Measurements from ENCODE around the gene LMAN2L. TPM values are rescaled to one million over a fixed set of nuclear protein-coding genes. Genes with fewer than 3 reads are reported as not detected.

Gene LMAN2L
- total and polyA plus RNA-seq, 8 donors: 5.4 to 15.8 (median 6.8) TPM

- no peak for DNase-seq
- no peak for FAIRE-seq
- H3K36me3 ChIP-seq: no peaks in the 10 kb centered on the region
Measured at GRCh38 chr2:96687266-96687665, 52.6 kb downstream of the LMAN2L start.

DNA sequence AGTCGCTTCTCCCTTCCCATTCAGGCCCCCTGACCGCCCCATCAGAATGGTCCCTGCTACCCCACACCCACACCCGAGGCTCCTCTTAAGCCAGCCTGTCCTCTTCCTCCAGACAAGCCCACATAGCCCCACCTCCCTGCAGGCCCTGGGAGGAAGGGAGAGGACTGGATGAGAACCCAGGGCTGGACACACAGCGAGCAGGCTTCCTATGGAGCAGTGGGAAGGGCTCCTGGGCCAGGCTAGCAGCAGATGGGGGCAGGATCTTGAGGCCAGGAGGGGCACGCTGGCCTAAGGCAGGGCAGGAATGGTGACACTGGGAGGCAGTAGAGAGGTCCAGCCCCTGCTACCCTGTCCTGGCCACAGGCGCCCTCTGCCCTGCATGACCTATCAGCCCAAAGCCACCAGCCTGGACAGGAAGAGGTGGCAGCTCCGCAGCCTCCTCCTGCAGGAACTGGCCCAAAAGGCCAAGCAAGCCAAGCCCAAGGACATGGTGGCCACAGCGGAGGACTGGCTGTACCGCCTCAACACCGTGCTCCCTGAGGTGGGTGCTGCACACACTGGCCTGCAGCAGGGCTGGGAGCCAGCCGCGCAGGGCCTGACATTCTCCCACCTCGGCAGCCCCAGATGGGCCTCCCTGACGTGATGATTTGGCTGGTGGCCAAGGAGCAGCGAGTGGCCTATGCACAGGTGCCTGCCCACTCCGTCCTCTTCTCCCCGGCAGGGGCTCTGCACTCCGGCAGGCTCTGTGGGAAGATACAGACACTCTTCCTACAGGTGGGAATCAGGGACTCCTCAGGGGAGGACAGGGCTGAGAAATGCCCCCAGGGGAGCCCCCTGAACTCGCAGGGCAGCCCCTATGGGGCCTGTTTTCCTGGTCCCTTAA lies 54.0 kb downstream of the LMAN2L start:
- H3K27ac ChIP-seq: no peak overlapping the region
- H3K9me3 ChIP-seq: no peaks in the 10 kb centered on the region
- DNase-seq (peak in 2 of 6 donors; percentile 35 to 54), FAIRE-seq (no peak), ATAC-seq (peak in 3 of 4 donors; percentile 6 to 20 (median 17))
- 65 to 70% methylated on average over 17 to 19 of the region's 19 CpGs for WGBS, 2 donors
- no peaks in the 10 kb centered on the region for H3K36me3 ChIP-seq
- no peak overlapping the region for H3K4me3 ChIP-seq
- TF ChIP-seq, protein P1, sequence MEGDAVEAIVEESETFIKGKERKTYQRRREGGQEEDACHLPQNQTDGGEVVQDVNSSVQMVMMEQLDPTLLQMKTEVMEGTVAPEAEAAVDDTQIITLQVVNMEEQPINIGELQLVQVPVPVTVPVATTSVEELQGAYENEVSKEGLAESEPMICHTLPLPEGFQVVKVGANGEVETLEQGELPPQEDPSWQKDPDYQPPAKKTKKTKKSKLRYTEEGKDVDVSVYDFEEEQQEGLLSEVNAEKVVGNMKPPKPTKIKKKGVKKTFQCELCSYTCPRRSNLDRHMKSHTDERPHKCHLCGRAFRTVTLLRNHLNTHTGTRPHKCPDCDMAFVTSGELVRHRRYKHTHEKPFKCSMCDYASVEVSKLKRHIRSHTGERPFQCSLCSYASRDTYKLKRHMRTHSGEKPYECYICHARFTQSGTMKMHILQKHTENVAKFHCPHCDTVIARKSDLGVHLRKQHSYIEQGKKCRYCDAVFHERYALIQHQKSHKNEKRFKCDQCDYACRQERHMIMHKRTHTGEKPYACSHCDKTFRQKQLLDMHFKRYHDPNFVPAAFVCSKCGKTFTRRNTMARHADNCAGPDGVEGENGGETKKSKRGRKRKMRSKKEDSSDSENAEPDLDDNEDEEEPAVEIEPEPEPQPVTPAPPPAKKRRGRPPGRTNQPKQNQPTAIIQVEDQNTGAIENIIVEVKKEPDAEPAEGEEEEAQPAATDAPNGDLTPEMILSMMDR (IDR thresholded peaks at IDR 0.05): no peak
- peaks cover 0 to 6% (median 2%) of the 10 kb centered on the region in 3 donors for H3K4me1 ChIP-seq
- intact Hi-C loops (cut with DNase I): no loop called here
- no peaks in the 10 kb centered on the region for H3K27me3 ChIP-seq

More at GRCh38 chr2:96687266-96687665, 52.6 kb downstream of the LMAN2L start:
- TF ChIP-seq, protein P1 (IDR thresholded peaks at IDR 0.05): no peak
- intact Hi-C loops (cut with DNase I): no loop called here
- Histone ChIP-seq H3K27me3 (no peaks in the 10 kb centered on the region), H3K9me3 (no peaks in the 10 kb centered on the region), H3K27ac (no peak overlapping the region), H3K4me1 (peaks cover 0 to 4% (median 0%) of the 10 kb centered on the region in 3 donors), H3K4me3 (no peak overlapping the region)
- no peak for ATAC-seq
- WGBS, 2 donors: 95 to 96% methylated on average over 3 of the region's 3 CpGs

DNA sequence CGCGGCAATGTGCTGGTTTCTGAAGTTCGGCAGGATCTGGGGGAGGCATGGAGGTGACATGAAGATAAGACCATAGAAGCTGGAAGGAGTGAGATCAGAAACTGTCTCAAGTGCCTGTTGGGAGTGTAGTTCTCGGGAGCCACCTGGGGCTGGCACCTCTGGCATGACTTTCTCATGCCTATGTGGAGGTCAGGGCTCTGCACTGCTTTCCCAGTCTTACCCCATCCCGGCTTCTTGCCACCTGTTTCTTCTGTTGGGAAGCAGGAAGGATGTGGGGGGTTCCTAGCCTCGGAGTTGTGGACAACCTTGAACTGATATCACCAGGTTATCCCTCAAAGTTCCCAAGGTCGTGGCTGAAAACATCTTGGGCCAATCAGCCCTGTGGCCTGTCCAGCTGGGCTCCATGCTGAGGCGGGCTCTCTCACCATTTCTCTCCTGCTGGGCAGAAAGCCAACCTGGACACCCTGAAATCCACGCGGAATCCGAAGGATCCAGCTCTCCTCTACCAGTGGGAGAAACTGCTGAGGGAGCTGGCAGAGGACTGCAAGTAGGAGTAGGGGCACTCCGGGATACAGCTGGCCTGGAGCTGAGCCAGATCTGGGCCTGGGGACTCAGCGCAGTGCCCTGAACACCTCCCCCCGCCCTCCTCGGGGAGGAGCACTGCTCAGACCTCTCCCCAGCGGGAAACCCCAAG lies 54.8 kb downstream of the LMAN2L start:
- no peaks in the 10 kb centered on the region for H3K27me3 ChIP-seq
- no peaks in the 10 kb centered on the region for H3K36me3 ChIP-seq
- FAIRE-seq (no peak), ATAC-seq (peak; percentile 12 to 54 (median 26)), DNase-seq (no peak)
- intact Hi-C loops (cut with DNase I): no loop called here
- H3K4me3 ChIP-seq: no peak overlapping the region
- no peaks in the 10 kb centered on the region for H3K9me3 ChIP-seq
- peaks cover 5 to 13% (median 10%) of the 10 kb centered on the region in 3 donors for H3K4me1 ChIP-seq
- WGBS, 2 donors: 43 to 50% methylated on average over 16 of the region's 16 CpGs
- H3K27ac ChIP-seq: no peak overlapping the region
- TF ChIP-seq, protein P1 (IDR thresholded peaks at IDR 0.05): no peak

DNA sequence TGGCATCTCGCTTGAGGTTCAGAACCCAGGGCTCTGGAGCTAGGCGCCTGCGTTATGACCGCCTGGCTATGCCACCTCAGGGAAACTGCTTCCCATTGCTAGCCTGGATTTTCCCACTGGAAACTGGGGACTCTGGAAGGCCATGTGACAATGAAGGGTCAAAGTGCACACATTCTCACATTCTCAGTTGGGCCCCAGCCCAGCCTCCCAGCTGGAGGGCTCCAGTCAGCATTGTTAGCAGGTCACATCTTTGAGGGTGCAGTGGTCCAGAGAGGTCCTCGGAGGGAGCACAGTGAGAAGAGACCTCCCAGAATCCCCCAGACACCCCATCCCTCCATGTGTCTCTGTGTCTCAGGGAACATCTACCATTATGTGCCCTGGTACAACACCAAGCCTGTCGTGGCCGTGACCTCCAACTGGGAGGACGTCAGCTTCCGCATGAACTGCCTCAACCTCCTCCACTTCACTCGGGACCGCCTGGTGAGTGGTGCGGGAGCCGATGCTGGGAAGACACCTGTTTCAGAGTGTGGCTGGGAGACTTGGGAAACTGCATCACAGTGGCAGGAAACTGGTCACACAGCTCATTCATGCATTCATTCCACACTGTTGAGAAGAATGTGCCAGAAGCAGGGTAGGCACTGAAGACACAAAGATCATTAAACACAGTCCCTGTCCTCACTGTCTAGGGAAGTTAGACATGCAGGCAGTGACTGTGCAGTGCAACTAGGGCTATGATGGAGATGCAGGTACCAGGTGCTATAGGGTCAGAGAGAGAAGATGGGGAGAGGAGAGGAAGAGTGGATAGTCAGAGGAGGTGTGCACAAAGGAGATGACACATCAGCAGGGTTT lies 55.7 kb downstream of the LMAN2L start:
- intact Hi-C loops (cut with DNase I): no loop called here
- FAIRE-seq (no peak), DNase-seq (no peak), ATAC-seq (peak in 3 of 4 donors; percentile 5 to 16 (median 11))
- no peak overlapping the region for H3K27ac ChIP-seq
- WGBS, 2 donors: 69 to 72% methylated on average over 13 of the region's 13 CpGs
- H3K27me3 ChIP-seq: no peaks in the 10 kb centered on the region
- no peaks in the 10 kb centered on the region for H3K36me3 ChIP-seq
- peaks cover 5 to 17% (median 15%) of the 10 kb centered on the region in 3 donors for H3K4me1 ChIP-seq
- TF ChIP-seq, protein P1 (IDR thresholded peaks at IDR 0.05): no peak
- H3K9me3 ChIP-seq: no peaks in the 10 kb centered on the region
- H3K4me3 ChIP-seq: no peak overlapping the region

All from pancreas (tissue), 10 donors.